ES-I3 (cell line): ENCODE data around the gene PPEF1.

Experiments
- H3K36me3 ChIP-seq: 2 replicates; pipeline ENCODE4 v1.6.1; 2013; ENCODE audit warnings: mild to moderate bottlenecking, low read length, control low read depth, moderate library complexity; ENCODE audit not compliant: insufficient read depth
- H3K4me1 ChIP-seq: 2 replicates; pipeline ENCODE4 v1.6.1; 2013; ENCODE audit warnings: mild to moderate bottlenecking, control low read depth, low read length; ENCODE audit not compliant: insufficient read depth
- H3K9ac ChIP-seq: 2 replicates; pipeline ENCODE4 v1.6.1; 2013; ENCODE audit warnings: low read depth, mild to moderate bottlenecking, low read length, moderate library complexity
- H3K9me3 ChIP-seq: 2 replicates; pipeline ENCODE4 v1.6.1; 2013; ENCODE audit warnings: mild to moderate bottlenecking, low read length, moderate library complexity; ENCODE audit not compliant: control insufficient read depth, insufficient read depth

PPEF1 gene

GRCh38 chrX:18687856-18688495 lies 19.5 kb upstream of the PPEF1 start:
- peaks cover 6% of the 10 kb centered on the region; the same call in 1 of the 2 replicates for H3K4me1 ChIP-seq
- H3K9me3 ChIP-seq, result no peaks in the 10 kb centered on the region
- H3K36me3 ChIP-seq, result no peaks in the 10 kb centered on the region
- H3K9ac ChIP-seq, result no peak overlapping the region

- H3K9ac ChIP-seq, result no peak overlapping the region
- no peaks in the 10 kb centered on the region; the same call in 1 of the 2 replicates for H3K9me3 ChIP-seq
- H3K36me3 ChIP-seq, result no peaks in the 10 kb centered on the region
- H3K4me1 ChIP-seq, result peaks cover 6% of the 10 kb centered on the region; the same call in 1 of the 2 replicates
Observed at GRCh38 chrX:18691431-18691830, 16.0 kb upstream of the PPEF1 start.

GRCh38 chrX:18692541-18692940 lies 14.9 kb upstream of the PPEF1 start:
- Histone ChIP-seq H3K9me3 (no peaks in the 10 kb centered on the region; the same call in 1 of the 2 replicates), H3K4me1 (no peaks in the 10 kb centered on the region), H3K36me3 (no peaks in the 10 kb centered on the region), H3K9ac (no peak overlapping the region)

GRCh38 chrX:18696653-18697052 lies 10.8 kb upstream of the PPEF1 start:
- no peak overlapping the region for H3K9ac ChIP-seq
- H3K4me1 ChIP-seq, result no peaks in the 10 kb centered on the region
- no peaks in the 10 kb centered on the region; the same call in 1 of the 2 replicates for H3K9me3 ChIP-seq
- H3K36me3 ChIP-seq, result no peaks in the 10 kb centered on the region

GRCh38 chrX:18698737-18699650 lies 8.5 kb upstream of the PPEF1 start:
- H3K4me1 ChIP-seq, result peaks cover 8% of the 10 kb centered on the region
- H3K9ac ChIP-seq, result no peak overlapping the region
- H3K9me3 ChIP-seq, result no peaks in the 10 kb centered on the region; the same call in 1 of the 2 replicates

GRCh38 chrX:18701621-18702361 lies 5.7 kb upstream of the PPEF1 start:
- H3K9ac ChIP-seq, result no peak overlapping the region
- peaks cover 8% of the 10 kb centered on the region for H3K4me1 ChIP-seq
- no peaks in the 10 kb centered on the region for H3K9me3 ChIP-seq
- H3K36me3 ChIP-seq, result no peaks in the 10 kb centered on the region

More at GRCh38 chrX:18698737-18699650, 8.5 kb upstream of the PPEF1 start:
- H3K36me3 ChIP-seq, result no peaks in the 10 kb centered on the region

- Histone ChIP-seq H3K4me1 (peaks cover 10% of the 10 kb centered on the region), H3K9me3 (no peaks in the 10 kb centered on the region), H3K9ac (no peak overlapping the region), H3K36me3 (no peaks in the 10 kb centered on the region)
Observed at GRCh38 chrX:18702362-18703195, 4.9 kb upstream of the PPEF1 start.

GRCh38 chrX:18709833-18710232 lies 2.4 kb downstream of the PPEF1 start:
- Histone ChIP-seq H3K36me3 (no peaks in the 10 kb centered on the region), H3K9ac (no peak overlapping the region), H3K9me3 (no peaks in the 10 kb centered on the region), H3K4me1 (peaks cover 4% of the 10 kb centered on the region; the same call in 1 of the 2 replicates)

- no peaks in the 10 kb centered on the region for H3K36me3 ChIP-seq
- no peak overlapping the region for H3K9ac ChIP-seq
- H3K9me3 ChIP-seq, result no peaks in the 10 kb centered on the region
- no peaks in the 10 kb centered on the region for H3K4me1 ChIP-seq
Observed at GRCh38 chrX:18714910-18715309, 7.5 kb downstream of the PPEF1 start.

- no peak overlapping the region for H3K9ac ChIP-seq
- H3K4me1 ChIP-seq, result no peaks in the 10 kb centered on the region
- H3K36me3 ChIP-seq, result no peaks in the 10 kb centered on the region
- no peaks in the 10 kb centered on the region for H3K9me3 ChIP-seq
Observed at GRCh38 chrX:18719852-18720251, 12.4 kb downstream of the PPEF1 start.

- Histone ChIP-seq H3K4me1 (no peaks in the 10 kb centered on the region; the same call in 1 of the 2 replicates), H3K9me3 (no peaks in the 10 kb centered on the region), H3K9ac (no peak overlapping the region), H3K36me3 (no peaks in the 10 kb centered on the region)
Observed at GRCh38 chrX:18721683-18722499, 14.4 kb downstream of the PPEF1 start.

GRCh38 chrX:18722500-18723071 lies 15.1 kb downstream of the PPEF1 start:
- no peaks in the 10 kb centered on the region; the same call in 1 of the 2 replicates for H3K4me1 ChIP-seq
- no peaks in the 10 kb centered on the region for H3K9me3 ChIP-seq
- no peaks in the 10 kb centered on the region for H3K36me3 ChIP-seq
- no peak overlapping the region for H3K9ac ChIP-seq
